Stimulated activated CD4-positive, alpha-beta T cell treated with anti-CD3 and anti-CD28 coated beads, Interleukin-1b, Interleukin-23, amount 100 ng/mL, for 24 hours (primary cell): ENCODE measurements around the gene GAB1.
A peak's percentile ranks its signal among the peaks of the same experiment; 100 is the strongest.

Experiments
- DNase-seq, 4 experiments: peaks; one replicate each; pipeline ENCODE4 v3.0.0-alpha.2; 2020; ENCODE audit warnings: low read depth in 4 of 4, low spot score in 1 of 4

Gene GAB1

GRCh38 chr4:143473334-143474126, 136.9 kb downstream of the GAB1 start:
- no peak for DNase-seq

- no peak for DNase-seq
Measured at GRCh38 chr4:143477487-143477886, 140.8 kb downstream of the GAB1 start.

GRCh38 chr4:143481361-143481760, 144.7 kb downstream of the GAB1 start:
- no peak for DNase-seq

- DNase-seq: no peak
Measured at GRCh38 chr4:143482840-143483239, 146.2 kb downstream of the GAB1 start.

GRCh38 chr4:143486314-143486713, 149.6 kb downstream of the GAB1 start:
- DNase-seq: no peak

GRCh38 chr4:143488687-143489086, 152.0 kb downstream of the GAB1 start:
- no peak for DNase-seq

GRCh38 chr4:143489106-143489505, 152.4 kb downstream of the GAB1 start:
- no peak for DNase-seq

GRCh38 chr4:143498021-143498420, 161.3 kb downstream of the GAB1 start:
- DNase-seq: no peak

GRCh38 chr4:143502231-143502630, 165.6 kb downstream of the GAB1 start:
- no peak for DNase-seq

GRCh38 chr4:143506031-143506430, 169.4 kb downstream of the GAB1 start:
- no peak for DNase-seq

- DNase-seq: no peak
Measured at GRCh38 chr4:143511906-143512305, 175.2 kb downstream of the GAB1 start.

GRCh38 chr4:143512978-143513313, 176.3 kb downstream of the GAB1 start:
- DNase-seq: no peak

- peak; percentile 86 to 93 (median 90) for DNase-seq
Measured at GRCh38 chr4:143513314-143514168, 176.9 kb downstream of the GAB1 start, which contains the start of gene SMARCA5. Gene SMARCA5, plus strand, starts transcription at chr4:143513702. Its CDS starts 223 bp downstream, at chr4:143513925.

- no peak for DNase-seq
Measured at GRCh38 chr4:143514169-143514495, 177.5 kb downstream of the GAB1 start.

GRCh38 chr4:143514497-143514896, 177.8 kb downstream of the GAB1 start:
- DNase-seq: peak in 1 of 4 experiments; percentile 5

GRCh38 chr4:143514901-143515300, 178.2 kb downstream of the GAB1 start:
- DNase-seq: no peak

GRCh38 chr4:143515905-143516304, 179.2 kb downstream of the GAB1 start:
- no peak for DNase-seq

- no peak for DNase-seq
Measured at GRCh38 chr4:143517764-143518163, 181.1 kb downstream of the GAB1 start.
